SJCRH30 (cell line): ENCODE results near the gene B4GALT5. TPM values are rescaled to one million over a fixed set of nuclear protein-coding genes. Genes with fewer than 3 reads are reported as not detected.

Experiments used
- DNase-seq, 2 experiments: peaks; one replicate each; pipeline ENCODE4 v3.0.0-alpha.2; 2015 to 2020
- H3K27ac ChIP-seq: fragments of 250-450 bp; sonication (Bioruptor Pico); 2 replicates; pipeline ENCODE4 v1.5.1; 2020; ENCODE audit warnings: mild to moderate bottlenecking, moderate library complexity
- H3K27me3 ChIP-seq: fragments of 250-450 bp; sonication (Bioruptor Pico); 2 replicates; pipeline ENCODE4 v1.5.1; 2020; ENCODE audit warnings: mild to moderate bottlenecking, moderate library complexity
- H3K36me3 ChIP-seq: fragments of 250-450 bp; sonication (Bioruptor Pico); 2 replicates; pipeline ENCODE4 v1.5.1; 2020; ENCODE audit warnings: mild to moderate bottlenecking, moderate library complexity
- H3K4me1 ChIP-seq: fragments of 250-450 bp; sonication (Bioruptor Pico); 2 replicates; pipeline ENCODE4 v1.5.1; 2020; ENCODE audit warnings: mild to moderate bottlenecking, moderate library complexity
- H3K4me3 ChIP-seq: fragments of 250-450 bp; sonication (Bioruptor Pico); 2 replicates; pipeline ENCODE4 v1.5.1; 2020; ENCODE audit warnings: mild to moderate bottlenecking, moderate library complexity
- H3K9me3 ChIP-seq: fragments of 250-450 bp; sonication (Bioruptor Pico); replicated peaks from 2 replicates; pipeline ENCODE4 v1.5.1; 2020; ENCODE audit warnings: mild to moderate bottlenecking, moderate library complexity
- total RNA-seq: library from RNA; depleted of rRNA; stranded (reverse); fragments of >200 nt; shearing (Covaris generic); gene quantifications from 2 replicates; pipeline ENCODE4 v1.2.3, GENCODE V29; 2014

B4GALT5 gene
- total RNA-seq, 1 experiment from 2014 or later = 81.1 TPM

GRCh38 chr20:49601153-49601924 lies 112.3 kb downstream of the B4GALT5 start:
- no peak for DNase-seq
- Histone ChIP-seq H3K4me1 (peaks cover 19% of the 10 kb centered on the region), H3K36me3 (no peaks in the 10 kb centered on the region), H3K9me3 (no peaks in the 10 kb centered on the region; the same call in 1 of the 2 replicates), H3K4me3 (no peak overlapping the region), H3K27ac (no peak overlapping the region), H3K27me3 (no peaks in the 10 kb centered on the region)

GRCh38 chr20:49599746-49600113 lies 113.9 kb downstream of the B4GALT5 start:
- no peaks in the 10 kb centered on the region for H3K27me3 ChIP-seq
- no peaks in the 10 kb centered on the region for H3K36me3 ChIP-seq
- H3K27ac ChIP-seq = no peak overlapping the region
- H3K9me3 ChIP-seq = no peaks in the 10 kb centered on the region; the same call in 1 of the 2 replicates
- peaks cover 23% of the 10 kb centered on the region for H3K4me1 ChIP-seq
- no peak overlapping the region for H3K4me3 ChIP-seq
- no peak for DNase-seq

DNA sequence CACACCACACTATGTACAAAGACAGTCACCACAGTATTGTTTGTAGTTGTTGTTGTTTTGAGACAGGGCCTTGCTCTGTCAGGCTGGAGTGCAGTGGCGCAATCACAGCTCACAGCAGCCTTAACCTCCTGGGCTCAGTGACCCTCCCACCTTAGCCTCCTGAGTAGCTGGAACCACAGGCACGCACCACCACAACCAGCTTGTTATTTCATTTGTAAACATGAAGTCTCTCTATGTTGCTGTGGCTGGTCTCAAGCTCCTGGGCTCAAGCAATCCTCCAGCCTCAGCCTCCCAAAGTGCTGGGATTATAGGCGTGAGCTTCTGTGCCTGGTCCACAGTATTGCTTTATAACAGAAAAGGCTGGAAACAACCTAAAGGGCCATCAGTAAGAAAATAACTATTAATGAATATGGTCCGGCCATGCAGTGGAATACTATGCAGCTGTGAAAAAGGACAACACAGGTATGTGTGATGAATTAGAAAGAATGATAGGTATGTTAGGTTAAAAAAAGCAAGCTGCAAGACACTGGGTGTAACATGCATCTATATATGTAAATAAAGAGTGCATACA lies 115.8 kb downstream of the B4GALT5 start:
- no peak for DNase-seq
- no peak overlapping the region for H3K4me3 ChIP-seq
- no peaks in the 10 kb centered on the region for H3K36me3 ChIP-seq
- H3K27ac ChIP-seq = no peak overlapping the region
- no peaks in the 10 kb centered on the region; the same call in 1 of the 2 replicates for H3K9me3 ChIP-seq
- H3K4me1 ChIP-seq = peaks cover 30% of the 10 kb centered on the region
- no peaks in the 10 kb centered on the region for H3K27me3 ChIP-seq

DNA sequence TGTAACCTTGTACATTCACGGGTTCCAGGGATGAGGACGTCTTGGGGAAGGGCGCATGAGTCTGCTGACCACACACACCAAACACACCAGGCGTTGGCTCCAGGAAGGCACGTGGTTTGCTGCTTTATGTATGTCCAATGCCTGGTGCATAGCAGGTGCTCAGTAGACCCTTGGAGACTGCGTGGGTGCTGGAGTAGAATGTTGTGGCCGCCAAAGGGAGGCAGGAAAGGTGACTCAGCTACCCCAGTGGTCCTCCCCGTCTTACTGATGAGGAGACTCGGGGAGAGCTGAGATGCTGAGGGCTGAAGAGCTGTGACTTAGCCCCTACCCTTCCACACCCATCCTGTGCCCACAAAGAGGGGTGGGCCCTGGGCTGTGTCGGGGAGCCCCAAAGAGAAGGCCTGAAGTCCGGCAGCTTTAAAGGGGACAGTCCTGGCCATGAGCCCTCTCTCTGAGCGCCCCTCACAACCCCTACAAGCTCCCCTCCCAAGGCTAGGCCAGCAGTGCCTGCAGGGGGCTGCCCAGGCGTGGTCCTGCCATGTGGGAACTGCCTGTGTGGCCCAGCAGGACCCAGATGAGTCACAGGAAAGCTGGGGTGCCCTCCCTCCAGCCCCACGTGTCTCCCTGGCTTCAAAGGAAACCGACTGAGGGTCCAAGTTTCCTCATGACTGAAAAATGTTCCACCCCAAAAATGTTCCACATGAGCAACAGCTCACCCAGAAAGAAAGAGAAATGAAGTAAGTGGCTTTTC lies 117.7 kb downstream of the B4GALT5 start:
- H3K36me3 ChIP-seq = no peaks in the 10 kb centered on the region
- H3K4me3 ChIP-seq = no peak overlapping the region
- H3K27ac ChIP-seq = peak overlapping the region; percentile 53
- no peaks in the 10 kb centered on the region for H3K27me3 ChIP-seq
- no peaks in the 10 kb centered on the region; the same call in 1 of the 2 replicates for H3K9me3 ChIP-seq
- peaks cover 37% of the 10 kb centered on the region for H3K4me1 ChIP-seq
- peak; percentile 71 to 76 for DNase-seq

GRCh38 chr20:49595346-49595745 lies 118.3 kb downstream of the B4GALT5 start:
- Histone ChIP-seq H3K4me1 (peaks cover 44% of the 10 kb centered on the region), H3K36me3 (no peaks in the 10 kb centered on the region), H3K9me3 (no peaks in the 10 kb centered on the region; the same call in 1 of the 2 replicates), H3K27me3 (no peaks in the 10 kb centered on the region), H3K4me3 (no peak overlapping the region), H3K27ac (no peak overlapping the region; the same call in 1 of the 2 replicates)
- DNase-seq = no peak

GRCh38 chr20:49594931-49595315 lies 118.8 kb downstream of the B4GALT5 start:
- H3K4me1 ChIP-seq = peaks cover 46% of the 10 kb centered on the region
- DNase-seq = no peak
- no peak overlapping the region for H3K4me3 ChIP-seq
- no peaks in the 10 kb centered on the region for H3K36me3 ChIP-seq
- no peak overlapping the region for H3K27ac ChIP-seq
- no peaks in the 10 kb centered on the region for H3K27me3 ChIP-seq
- no peaks in the 10 kb centered on the region; the same call in 1 of the 2 replicates for H3K9me3 ChIP-seq

DNA sequence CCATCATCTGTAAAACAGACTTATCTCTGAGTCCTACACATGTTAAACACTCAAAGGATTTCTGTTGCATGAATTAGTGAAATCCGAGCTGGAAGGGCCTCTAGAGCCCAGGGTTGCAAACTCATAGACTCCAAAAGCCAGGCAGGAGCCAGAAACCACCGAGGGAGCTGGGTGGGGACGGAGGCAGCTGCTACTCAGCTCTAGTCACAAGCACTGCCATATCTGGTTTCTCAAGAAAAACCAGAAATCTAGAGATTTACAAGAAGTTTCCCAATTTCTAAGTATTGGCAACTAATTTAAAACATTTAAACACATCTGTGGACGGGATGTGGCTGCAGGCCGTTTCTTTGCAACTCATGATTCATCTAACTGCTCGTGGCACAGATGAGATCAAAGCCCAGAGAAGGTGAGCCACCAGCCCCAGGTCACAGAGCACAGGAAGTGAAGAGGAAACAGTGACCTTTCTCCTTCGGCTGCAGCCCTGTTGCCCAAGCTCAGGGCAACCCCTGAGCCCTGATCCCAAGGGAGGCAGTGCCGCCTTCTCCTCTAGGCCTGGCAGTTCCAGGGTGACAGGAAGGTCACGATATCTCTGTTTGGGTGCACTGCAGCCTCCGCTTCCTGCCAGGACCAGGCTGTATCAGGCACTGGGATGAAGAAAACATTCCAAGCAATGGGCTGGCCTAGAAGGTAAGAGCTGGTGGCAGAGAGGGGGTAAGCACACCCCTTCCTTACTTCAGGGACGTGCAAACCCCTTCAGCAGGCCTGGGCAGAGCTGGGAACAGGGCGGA lies 119.3 kb downstream of the B4GALT5 start:
- H3K4me1 ChIP-seq = peaks cover 46% of the 10 kb centered on the region
- H3K9me3 ChIP-seq = no peaks in the 10 kb centered on the region; the same call in 1 of the 2 replicates
- peak; percentile 90 to 96 for DNase-seq
- peak overlapping the region; percentile 3; the same call in 1 of the 2 replicates for H3K27ac ChIP-seq
- H3K27me3 ChIP-seq = no peaks in the 10 kb centered on the region
- H3K4me3 ChIP-seq = no peak overlapping the region
- no peaks in the 10 kb centered on the region for H3K36me3 ChIP-seq

GRCh38 chr20:49593466-49594142 lies 120.1 kb downstream of the B4GALT5 start:
- Histone ChIP-seq H3K27me3 (no peaks in the 10 kb centered on the region), H3K27ac (peak overlapping the region; percentile 3; the same call in 1 of the 2 replicates), H3K36me3 (no peaks in the 10 kb centered on the region), H3K4me3 (no peak overlapping the region), H3K4me1 (peaks cover 48% of the 10 kb centered on the region), H3K9me3 (no peaks in the 10 kb centered on the region; the same call in 1 of the 2 replicates)
- no peak for DNase-seq

GRCh38 chr20:49592120-49592519 lies 121.6 kb downstream of the B4GALT5 start:
- H3K9me3 ChIP-seq = no peaks in the 10 kb centered on the region
- H3K27me3 ChIP-seq = no peaks in the 10 kb centered on the region
- no peak overlapping the region for H3K27ac ChIP-seq
- no peak overlapping the region for H3K4me3 ChIP-seq
- no peak for DNase-seq
- peaks cover 50% of the 10 kb centered on the region for H3K4me1 ChIP-seq
- H3K36me3 ChIP-seq = no peaks in the 10 kb centered on the region

- H3K27me3 ChIP-seq = no peaks in the 10 kb centered on the region
- peak; percentile 68 to 82 for DNase-seq
- peaks cover 48% of the 10 kb centered on the region for H3K4me1 ChIP-seq
- no peaks in the 10 kb centered on the region for H3K36me3 ChIP-seq
- H3K4me3 ChIP-seq = no peak overlapping the region
- H3K27ac ChIP-seq = peak overlapping the region; percentile 30
- no peaks in the 10 kb centered on the region for H3K9me3 ChIP-seq
Observed at GRCh38 chr20:49591217-49591865, 122.3 kb downstream of the B4GALT5 start.

- no peak for DNase-seq
Observed at GRCh38 chr20:49590163-49591017, 123.3 kb downstream of the B4GALT5 start.

GRCh38 chr20:49589747-49590146 lies 123.9 kb downstream of the B4GALT5 start:
- Histone ChIP-seq H3K9me3 (no peaks in the 10 kb centered on the region), H3K36me3 (no peaks in the 10 kb centered on the region), H3K4me3 (no peak overlapping the region), H3K4me1 (peaks cover 46% of the 10 kb centered on the region), H3K27me3 (no peaks in the 10 kb centered on the region), H3K27ac (no peak overlapping the region)
- no peak for DNase-seq

More at GRCh38 chr20:49590163-49591017, 123.3 kb downstream of the B4GALT5 start:
- Histone ChIP-seq H3K4me3 (no peak overlapping the region), H3K27me3 (no peaks in the 10 kb centered on the region), H3K27ac (peak overlapping the region; percentile 30; the same call in 1 of the 2 replicates), H3K36me3 (no peaks in the 10 kb centered on the region), H3K9me3 (no peaks in the 10 kb centered on the region), H3K4me1 (peaks cover 46% of the 10 kb centered on the region)

- DNase-seq = no peak
- Histone ChIP-seq H3K4me1 (peaks cover 55% of the 10 kb centered on the region), H3K4me3 (no peak overlapping the region), H3K36me3 (no peaks in the 10 kb centered on the region), H3K9me3 (peaks cover 5% of the 10 kb centered on the region), H3K27ac (no peak overlapping the region), H3K27me3 (no peaks in the 10 kb centered on the region)
Observed at GRCh38 chr20:49587111-49587570, 126.5 kb downstream of the B4GALT5 start.
